ENCODE data around the gene GPC3. TPM values are rescaled to one million over a fixed set of nuclear protein-coding genes. Genes with fewer than 3 reads are reported as not detected.

Gene GPC3
- total RNA-seq, 2 donors from 2014 or later: 16.9 to 22.7 TPM

GRCh38 chrX:133980406-133980805, 5.0 kb downstream of the GPC3 start:
- H3K36me3 ChIP-seq (replicated peaks in 1 of 2; ENCODE audit: insufficient read depth in 1 of 2, low read depth in 2 of 2): no peaks in the 10 kb centered on the region
- intact Hi-C loops (cut with DNase I): no loop called here
- ATAC-seq (no peak), DNase-seq (no peak)
- 91 to 94% methylated on average over 2 of the region's 2 CpGs for WGBS, 2 donors
- H3K4me3 ChIP-seq: no peak overlapping the region
- no peaks in the 10 kb centered on the region for H3K9me3 ChIP-seq
- no peaks in the 10 kb centered on the region for H3K27me3 ChIP-seq
- H3K27ac ChIP-seq: no peak overlapping the region
- H3K4me1 ChIP-seq: peaks cover 6% of the 10 kb centered on the region
- no peak for TF ChIP-seq CTCF (IDR thresholded peaks at IDR 0.05)
- no peak for TF ChIP-seq POLR2A (IDR thresholded peaks at IDR 0.05)

GRCh38 chrX:133979641-133980230, 5.7 kb downstream of the GPC3 start:
- H3K9me3 ChIP-seq: no peaks in the 10 kb centered on the region
- DNase-seq (no peak), ATAC-seq (no peak)
- H3K36me3 ChIP-seq (replicated peaks in 1 of 2; ENCODE audit: insufficient read depth in 1 of 2, low read depth in 2 of 2): no peaks in the 10 kb centered on the region
- no peak overlapping the region for H3K4me3 ChIP-seq
- intact Hi-C loops (cut with DNase I): no loop called here
- H3K27ac ChIP-seq: no peak overlapping the region
- H3K4me1 ChIP-seq: peaks cover under 1% of the 10 kb centered on the region
- WGBS, 2 donors: 77 to 86% methylated on average over 3 of the region's 3 CpGs
- no peaks in the 10 kb centered on the region for H3K27me3 ChIP-seq
- TF ChIP-seq CTCF (IDR thresholded peaks at IDR 0.05): no peak
- TF ChIP-seq POLR2A (IDR thresholded peaks at IDR 0.05): no peak

GRCh38 chrX:133973704-133974103, 11.7 kb downstream of the GPC3 start:
- ATAC-seq (no peak), DNase-seq (no peak)
- Histone ChIP-seq H3K27me3 (no peaks in the 10 kb centered on the region), H3K27ac (no peak overlapping the region), H3K4me1 (no peaks in the 10 kb centered on the region), H3K36me3 (replicated peaks in 1 of 2; ENCODE audit: insufficient read depth in 1 of 2, low read depth in 2 of 2) (no peaks in the 10 kb centered on the region), H3K9me3 (no peaks in the 10 kb centered on the region), H3K4me3 (no peak overlapping the region)
- WGBS, 2 donors: 75 to 92% methylated on average over 4 of the region's 4 CpGs
- intact Hi-C loops (cut with DNase I): no loop called here
- TF ChIP-seq POLR2A (IDR thresholded peaks at IDR 0.05) (no peak), CTCF (IDR thresholded peaks at IDR 0.05) (no peak)

GRCh38 chrX:133972916-133973315, 12.5 kb downstream of the GPC3 start:
- no peak for ATAC-seq
- Histone ChIP-seq H3K4me1 (no peaks in the 10 kb centered on the region), H3K4me3 (no peak overlapping the region), H3K36me3 (replicated peaks in 1 of 2; ENCODE audit: insufficient read depth in 1 of 2, low read depth in 2 of 2) (no peaks in the 10 kb centered on the region), H3K9me3 (no peaks in the 10 kb centered on the region), H3K27me3 (no peaks in the 10 kb centered on the region), H3K27ac (no peak overlapping the region)
- intact Hi-C loops (cut with DNase I): no loop called here
- DNase-seq: no peak
- TF ChIP-seq CTCF (IDR thresholded peaks at IDR 0.05) (no peak), POLR2A (IDR thresholded peaks at IDR 0.05) (no peak)
- WGBS, 2 donors: 77 to 80% methylated on average over 4 of the region's 4 CpGs

- Histone ChIP-seq H3K4me3 (no peak overlapping the region), H3K27ac (no peak overlapping the region), H3K36me3 (replicated peaks in 1 of 2; ENCODE audit: insufficient read depth in 1 of 2, low read depth in 2 of 2) (no peaks in the 10 kb centered on the region), H3K27me3 (no peaks in the 10 kb centered on the region), H3K4me1 (no peaks in the 10 kb centered on the region), H3K9me3 (no peaks in the 10 kb centered on the region)
- 85 to 97% methylated on average over 3 of the region's 3 CpGs for WGBS, 2 donors
- no peak for ATAC-seq
- intact Hi-C loops (cut with DNase I): no loop called here
- no peak for DNase-seq
- TF ChIP-seq POLR2A (IDR thresholded peaks at IDR 0.05): no peak
- no peak for TF ChIP-seq CTCF (IDR thresholded peaks at IDR 0.05)
Observed at GRCh38 chrX:133971586-133971985, 13.8 kb downstream of the GPC3 start.
